ENCODE measurements around the gene CYYR1.

The CYYR1 gene

GRCh38 chr21:26433386-26433785 is 139.7 kb downstream of the CYYR1 start:
- peak; percentile 30 for DNase-seq (ENCODE audit: low spot score)

DNA sequence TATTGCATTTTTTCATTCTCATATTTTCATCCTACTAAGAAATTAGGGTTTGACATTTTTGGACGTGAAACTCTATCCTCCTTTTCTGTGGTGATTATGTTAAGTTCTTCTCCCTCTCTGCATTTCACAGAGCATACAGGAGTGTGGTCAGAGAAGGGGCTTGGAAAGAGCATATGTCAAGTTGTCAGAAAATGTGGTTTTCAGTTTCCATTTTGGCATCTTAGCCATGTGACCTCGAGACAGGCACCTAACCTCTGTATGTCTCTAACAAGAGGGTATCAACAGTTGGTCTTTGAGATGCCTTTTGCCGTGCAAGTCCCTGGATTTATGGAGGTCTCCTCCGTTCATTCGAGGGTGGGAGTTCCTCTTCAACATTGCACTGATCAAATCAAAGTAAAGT is 140.7 kb downstream of the CYYR1 start:
- no peak for DNase-seq (ENCODE audit: low spot score)

- no peak for DNase-seq (ENCODE audit: low spot score)
These were observed 147.5 kb downstream of the CYYR1 start for GRCh38 chr21:26425576-26425975.

GRCh38 chr21:26423511-26423910 is 149.6 kb downstream of the CYYR1 start:
- no peak for DNase-seq (ENCODE audit: low spot score)

GRCh38 chr21:26422706-26423105 is 150.4 kb downstream of the CYYR1 start:
- no peak for DNase-seq (ENCODE audit: low spot score)

GRCh38 chr21:26422138-26422537 is 150.9 kb downstream of the CYYR1 start:
- no peak for DNase-seq (ENCODE audit: low spot score)

- no peak for DNase-seq (ENCODE audit: low spot score)
These were observed 151.4 kb downstream of the CYYR1 start for GRCh38 chr21:26421724-26422123.
